Endothelial cell of umbilical vein (primary cell): ENCODE results near the gene VEPH1. TPM values are rescaled to one million over a fixed set of nuclear protein-coding genes. Genes with fewer than 3 reads are reported as not detected.
A peak's percentile ranks its signal among the peaks of the same experiment; 100 is the strongest.

Experiments
- BruUV-seq: library from RNA; stranded (reverse); fragments of 400-500 nt; replicated peaks from 2 replicates; lab custom pipeline; 2021; lab: Mats Ljungman, UMichigan
- CTCF ChIA-PET: fragments of 300-600, 350-600 bp; sonication (Branson Sonifier 250); formaldehyde crosslinking; loops from one replicate; lab custom pipeline; 2021; ENCODE audit warnings: antibody characterized with exemption, inconsistent platforms; lab: Charles Lee
- POLR2A ChIA-PET: fragments of 300-600, 350-600 bp; sonication (Branson Sonifier 250); formaldehyde crosslinking; loops from one replicate; lab custom pipeline; 2021; ENCODE audit warnings: antibody characterized with exemption, inconsistent platforms; lab: Charles Lee
- DNase-seq: peaks from one replicate; pipeline ENCODE4 v3.0.0-alpha.2; 2011; ENCODE audit warnings: low read depth, low spot score
- FAIRE-seq: peaks from 2 replicates; lab custom pipeline; 2011; peaks lifted over from hg19 to GRCh38; lab: Jason Lieb, UNC
- H2AFZ ChIP-seq: 2 replicates; pipeline ENCODE4 v1.6.0; 2012; ENCODE audit warnings: low read depth, low read length, control low read depth, inconsistent platforms
- H3K27ac ChIP-seq: 2 replicates; pipeline ENCODE4 v1.5.1; 2011; ENCODE audit warnings: low read depth, mild to moderate bottlenecking, control low read depth, low read length, moderate library complexity; ENCODE audit not compliant: insufficient read depth
- H3K27me3 ChIP-seq, 2 experiments: 2 replicates each; pipeline versions ENCODE4 v1.6.0 to v1.6.1; 2011; ENCODE audit warnings: low read length in 2 of 2, mixed read lengths in 1 of 2; ENCODE audit not compliant: control insufficient read depth in 2 of 2, insufficient read depth in 2 of 2
- H3K36me3 ChIP-seq, 2 experiments: 2 replicates in 1 of 2; 3 replicates in 1 of 2; pipeline ENCODE4 v1.5.1; 2011; ENCODE audit warnings: low read length in 2 of 2, mild to moderate bottlenecking in 1 of 2, moderate library complexity in 1 of 2; ENCODE audit not compliant: control insufficient read depth in 2 of 2, insufficient read depth in 2 of 2; ENCODE audit errors: extremely low read depth in 1 of 2
- H3K4me1 ChIP-seq: 3 replicates; pipeline ENCODE4 v1.5.1; 2011; ENCODE audit warnings: mild to moderate bottlenecking, low read length; ENCODE audit not compliant: control insufficient read depth, insufficient read depth; ENCODE audit errors: extremely low read depth
- H3K4me2 ChIP-seq: 2 replicates; pipeline ENCODE4 v1.6.1; 2011; ENCODE audit warnings: low read length, control low read depth, mixed read lengths; ENCODE audit not compliant: insufficient read depth
- H3K4me3 ChIP-seq, 3 experiments: fragments of 200-600 bp in 1 of 3; sonication (generic), shearing (Covaris generic) in 1 of 3; replicated peaks in 1 of 3; 2 replicates each; pipeline ENCODE4 v1.5.1; 2011 to 2016; ENCODE audit warnings: control low read depth in 3 of 3, low read length in 3 of 3, mild to moderate bottlenecking in 2 of 3, inconsistent platforms in 1 of 3, low read depth in 1 of 3, moderate library complexity in 1 of 3; ENCODE audit not compliant: insufficient read depth in 1 of 3
- H3K79me2 ChIP-seq: 2 replicates; pipeline ENCODE4 v1.6.0; 2012; ENCODE audit warnings: low read length, inconsistent platforms; ENCODE audit not compliant: control insufficient read depth, insufficient read depth
- H3K9ac ChIP-seq: replicated peaks from 2 replicates; pipeline ENCODE3; 2011; ENCODE audit warnings: low read length, control low read depth; ENCODE audit not compliant: insufficient read depth; ENCODE audit errors: extremely low read depth
- H3K9me1 ChIP-seq: replicated peaks from 3 replicates; pipeline ENCODE4 v1.6.0; 2011; ENCODE audit warnings: mild to moderate bottlenecking, low read length; ENCODE audit not compliant: control insufficient read depth, insufficient read depth; ENCODE audit errors: extremely low read depth
- H3K9me3 ChIP-seq: replicated peaks from 2 replicates; pipeline ENCODE4 v1.5.1; 2012; ENCODE audit warnings: low read length, inconsistent platforms; ENCODE audit not compliant: control insufficient read depth, insufficient read depth
- H4K20me1 ChIP-seq: replicated peaks from 2 replicates; pipeline ENCODE3; 2011; ENCODE audit warnings: mild to moderate bottlenecking, low read length; ENCODE audit not compliant: control insufficient read depth, insufficient read depth; ENCODE audit errors: extremely low read depth
- EZH2 ChIP-seq: IDR thresholded peaks from 2 replicates; pipeline ENCODE4 v1.6.1; 2012; ENCODE audit warnings: borderline replicate concordance, low read depth, mild to moderate bottlenecking, moderate library complexity, low read length, inconsistent platforms; ENCODE audit not compliant: severe bottlenecking
- FOS ChIP-seq: IDR thresholded peaks from 2 replicates; pipeline ENCODE4 v1.6.1; 2011; ENCODE audit warnings: mild to moderate bottlenecking, low read length, moderate library complexity, borderline replicate concordance; ENCODE audit not compliant: insufficient read depth
- GATA2 ChIP-seq: IDR thresholded peaks from 2 replicates; pipeline ENCODE4 v1.7.0; 2011; ENCODE audit warnings: low read depth, mild to moderate bottlenecking, moderate library complexity, mixed read lengths, low read length; ENCODE audit not compliant: insufficient read length, insufficient read depth
- JUN ChIP-seq: IDR thresholded peaks from 2 replicates; pipeline ENCODE4 v1.6.1; 2011; ENCODE audit warnings: borderline replicate concordance, low read depth; ENCODE audit not compliant: insufficient read length, insufficient read depth
- MYC ChIP-seq: IDR thresholded peaks from one replicate; pipeline ENCODE4 v1.6.1; 2011; ENCODE audit warnings: mild to moderate bottlenecking, low read depth, low read length
- POLR2A ChIP-seq: IDR thresholded peaks from 2 replicates; pipeline ENCODE4 v1.6.1; 2012; ENCODE audit warnings: low read depth, mild to moderate bottlenecking, control low read depth, low read length
- POLR2AphosphoS5 ChIP-seq: IDR thresholded peaks from 2 replicates; pipeline ENCODE4 v1.6.1; 2012; ENCODE audit warnings: low read depth, mild to moderate bottlenecking, control low read depth, low read length, moderate library complexity; ENCODE audit not compliant: insufficient read depth
- dilution Hi-C: fragments of 300-500 bp; cut with MboI; formaldehyde crosslinking; loops from one replicate; pipeline ENCODE4 v1.15.0; 2019; ENCODE audit warnings: low sequenced_read_pairs; ENCODE audit not compliant: extremely low pct_ligation_motif_present
- intact Hi-C: fragments of 100-400 bp; cut with micrococcal nuclease; formaldehyde crosslinking; loops from one replicate; pipeline ENCODE4 v1.10.0; 2022
- polyA plus RNA-seq, 4 experiments: library from polyadenylated mRNA; depleted of rRNA in 3 of 4; stranded (reverse) in 3 of 4; unstranded in 1 of 4; fragments of >200 nt; gene quantifications; 2 replicates each; pipeline versions ENCODE4 v1.2.1 to v1.2.3, GENCODE V29; 2011 to 2012; ENCODE audit warnings: missing spikeins in 1 of 4
- total RNA-seq: library from RNA; stranded (reverse); gene quantifications from 2 replicates; pipeline ENCODE4 v1.2.3, GENCODE V29; 2021
- TF ChIP-seq, protein P1 (sequence below): IDR thresholded peaks from 2 replicates; pipeline ENCODE4 v1.6.1; 2011; ENCODE audit not compliant: insufficient read depth, insufficient read length
- TF ChIP-seq, protein P2 (sequence below), 2 donors: IDR thresholded peaks; 1 replicate in 1 of 2; 2 replicates in 1 of 2; pipeline ENCODE4 v1.5.1; 2011; ENCODE audit warnings: low read length in 2 of 2, mild to moderate bottlenecking in 2 of 2, moderate library complexity in 2 of 2, control low read depth in 1 of 2, inconsistent platforms in 1 of 2, low read depth in 1 of 2; ENCODE audit not compliant: insufficient read depth in 1 of 2; ENCODE audit errors: extremely low read depth in 1 of 2

VEPH1 gene
- total and polyA plus RNA-seq, 2 donors (not counting 3 experiments of a cell fraction or from before 2014, with no cell fraction given) = 42.9 to 136 TPM

DNA sequence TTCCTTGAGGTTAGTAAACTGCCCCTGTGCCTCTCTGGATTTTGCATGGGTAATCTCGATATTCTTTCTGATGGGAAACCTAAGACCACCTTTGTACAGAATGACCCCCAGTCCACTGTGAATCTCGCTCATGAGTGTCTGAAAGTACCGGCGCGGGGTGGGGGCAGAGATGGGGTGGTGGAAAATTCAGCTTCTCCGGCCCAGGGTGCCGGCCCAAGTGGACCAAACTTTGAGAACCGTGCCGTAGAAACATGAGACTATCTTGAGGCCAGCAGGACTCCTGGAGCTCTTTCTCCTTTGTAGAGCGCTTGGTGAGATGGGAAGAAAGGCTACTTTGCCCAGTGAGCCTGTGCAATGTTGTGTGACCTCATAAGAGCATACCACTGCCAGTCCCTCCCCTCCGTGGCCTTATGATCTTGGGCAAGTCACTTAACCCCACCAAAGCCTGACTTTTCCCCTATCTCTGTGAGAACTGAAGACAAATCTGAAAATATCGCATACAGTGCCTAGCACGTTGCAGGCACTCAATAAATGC, 40.4 kb upstream of the VEPH1 start:
- intact Hi-C loops = loop anchor here (1.0 to 2.0 kb wide), 2 partner anchors 10 to 29 kb away; no protein-coding TSS in a partner anchor
- Histone ChIP-seq H3K9ac (peak overlapping the region; percentile 26), H2AFZ (peak overlapping the region; percentile 96), H3K4me1 (peaks cover 4% of the 10 kb centered on the region), H3K79me2 (no peaks in the 10 kb centered on the region), H4K20me1 (no peaks in the 10 kb centered on the region), H3K27me3 (no peaks in the 10 kb centered on the region), H3K4me3 (peak overlapping the region; percentile 31 to 60 (median 42)), H3K27ac (no peak overlapping the region), H3K9me3 (peaks cover 2% of the 10 kb centered on the region), H3K4me2 (peak overlapping the region; percentile 88), H3K9me1 (no peaks in the 10 kb centered on the region), H3K36me3 (no peaks in the 10 kb centered on the region)
- dilution Hi-C loops = no loop called here
- ChIA-PET CTCF (interaction anchor here (0.9 to 6.0 kb wide), 10 partner anchors 9 to 342 kb away, joined by 3 to 90 read pairs (median 4); partner anchors contain the start of gene VEPH1), POLR2A (interaction anchor here (0.9 kb wide), 1 partner anchor 11 kb away, joined by 3 read pairs; no protein-coding TSS in a partner anchor)
- no peak for FAIRE-seq
- TF ChIP-seq MYC (no peak), POLR2AphosphoS5 (no peak), GATA2 (no peak), FOS (no peak), EZH2 (no peak), JUN (no peak), POLR2A (no peak)
- TF ChIP-seq, protein P1, sequence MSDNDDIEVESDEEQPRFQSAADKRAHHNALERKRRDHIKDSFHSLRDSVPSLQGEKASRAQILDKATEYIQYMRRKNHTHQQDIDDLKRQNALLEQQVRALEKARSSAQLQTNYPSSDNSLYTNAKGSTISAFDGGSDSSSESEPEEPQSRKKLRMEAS = no peak
- TF ChIP-seq, protein P2, sequence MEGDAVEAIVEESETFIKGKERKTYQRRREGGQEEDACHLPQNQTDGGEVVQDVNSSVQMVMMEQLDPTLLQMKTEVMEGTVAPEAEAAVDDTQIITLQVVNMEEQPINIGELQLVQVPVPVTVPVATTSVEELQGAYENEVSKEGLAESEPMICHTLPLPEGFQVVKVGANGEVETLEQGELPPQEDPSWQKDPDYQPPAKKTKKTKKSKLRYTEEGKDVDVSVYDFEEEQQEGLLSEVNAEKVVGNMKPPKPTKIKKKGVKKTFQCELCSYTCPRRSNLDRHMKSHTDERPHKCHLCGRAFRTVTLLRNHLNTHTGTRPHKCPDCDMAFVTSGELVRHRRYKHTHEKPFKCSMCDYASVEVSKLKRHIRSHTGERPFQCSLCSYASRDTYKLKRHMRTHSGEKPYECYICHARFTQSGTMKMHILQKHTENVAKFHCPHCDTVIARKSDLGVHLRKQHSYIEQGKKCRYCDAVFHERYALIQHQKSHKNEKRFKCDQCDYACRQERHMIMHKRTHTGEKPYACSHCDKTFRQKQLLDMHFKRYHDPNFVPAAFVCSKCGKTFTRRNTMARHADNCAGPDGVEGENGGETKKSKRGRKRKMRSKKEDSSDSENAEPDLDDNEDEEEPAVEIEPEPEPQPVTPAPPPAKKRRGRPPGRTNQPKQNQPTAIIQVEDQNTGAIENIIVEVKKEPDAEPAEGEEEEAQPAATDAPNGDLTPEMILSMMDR (IDR thresholded peaks at IDR 0.05; ENCODE audit: extremely low read depth in 1 of 2, insufficient read depth in 1 of 2, low read depth in 1 of 2, low read length in 2 of 2) = no peak
- TSS peak; percentile 78 for BruUV-seq
- DNase-seq = no peak
